Cerebellar cortex (tissue), 1 donor: ENCODE results near the gene FAM199X.
A peak's percentile ranks its signal among the peaks of the same experiment; 100 is the strongest.

Experiments used
- DNase-seq: peaks from one replicate; pipeline ENCODE4 v3.0.0-alpha.2; 2015; ENCODE audit warnings: low spot score

Gene FAM199X

GRCh38 chrX:104165894-104166734 is at the start of gene FAM199X:
FAM199X (plus strand) TSS chrX:104166453; CDS start chrX:104166786, 333 bp downstream.
- peak; percentile 84 for DNase-seq

- DNase-seq, result no peak
These were observed 48.5 kb upstream of the FAM199X start for GRCh38 chrX:104117759-104118158.

DNA sequence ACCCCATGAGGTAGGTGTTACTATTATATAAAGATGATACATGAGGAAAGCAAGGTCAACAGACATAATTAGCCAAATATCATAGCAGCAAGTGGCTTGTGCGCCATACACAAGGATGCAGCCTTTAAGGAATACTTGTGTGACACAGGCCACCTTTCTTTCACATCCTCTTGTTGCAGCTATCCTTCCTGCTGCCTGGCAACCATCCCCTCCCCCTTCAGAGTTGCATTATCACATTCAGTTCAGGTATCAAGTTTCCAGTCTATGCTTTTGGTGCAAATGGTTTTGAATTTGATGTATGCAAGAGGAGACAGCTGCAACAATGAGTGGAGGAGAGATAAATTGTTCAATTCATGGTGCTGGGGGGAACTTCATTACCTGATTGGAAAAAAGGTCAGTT is 47.5 kb upstream of the FAM199X start:
- DNase-seq, result no peak

DNA sequence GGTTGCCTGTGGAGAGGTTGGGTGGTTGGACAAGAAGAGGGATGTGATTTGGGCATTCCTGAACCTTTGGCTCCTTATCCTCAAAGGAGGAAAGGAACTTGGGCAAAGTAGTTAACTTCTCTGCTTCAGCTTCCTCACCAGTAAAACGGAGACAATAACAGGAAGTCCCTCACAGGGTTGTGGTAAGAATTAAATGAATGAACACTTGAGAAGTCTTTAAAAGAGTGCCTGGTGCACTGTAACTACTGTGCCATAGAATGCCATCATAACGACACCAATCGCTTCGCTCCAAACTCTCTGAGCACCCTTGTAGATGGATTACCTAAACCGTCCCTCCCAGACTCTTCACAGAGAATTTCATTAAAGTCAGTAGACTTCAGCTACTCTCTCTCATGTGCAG is 43.4 kb upstream of the FAM199X start:
- no peak for DNase-seq

DNA sequence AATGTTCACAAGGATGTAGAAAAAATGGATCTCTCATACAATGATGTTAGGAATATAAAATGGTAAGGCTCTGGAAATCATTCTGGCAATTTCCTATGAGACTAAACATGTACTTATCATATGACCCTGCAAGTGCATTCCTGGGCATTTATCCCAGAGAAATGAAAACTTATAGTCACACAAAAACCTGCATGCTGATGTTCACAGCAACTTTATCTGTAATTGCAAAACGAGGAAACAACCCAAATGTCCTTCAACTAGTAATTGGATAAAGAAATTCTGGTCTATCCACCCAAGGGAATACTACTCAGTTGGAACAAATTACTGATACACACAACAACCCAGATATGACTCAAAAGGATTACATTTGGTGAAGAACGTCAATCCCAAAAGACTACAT is 39.4 kb upstream of the FAM199X start:
- no peak for DNase-seq

DNA sequence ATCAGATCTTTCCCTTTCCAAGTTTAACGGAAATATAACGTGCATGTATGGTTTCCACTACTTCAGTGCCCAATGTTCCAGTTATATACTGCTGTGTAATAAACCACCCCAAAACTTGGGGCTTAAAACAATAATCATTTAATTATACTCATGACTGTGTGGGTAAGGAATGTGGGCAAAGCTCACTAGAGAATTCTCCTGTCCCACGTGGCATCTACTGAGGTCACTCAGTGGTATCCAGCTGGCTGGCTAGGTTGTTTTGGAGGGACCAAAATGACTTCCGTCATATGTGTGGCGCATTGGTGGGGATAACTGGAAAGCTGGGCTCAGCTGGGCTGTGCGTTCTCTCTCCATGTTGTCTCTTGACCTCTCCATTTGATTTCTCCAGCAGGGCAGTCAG is 35.4 kb upstream of the FAM199X start:
- DNase-seq, result no peak

GRCh38 chrX:104134583-104135261 is 31.5 kb upstream of the FAM199X start:
- no peak for DNase-seq

DNA sequence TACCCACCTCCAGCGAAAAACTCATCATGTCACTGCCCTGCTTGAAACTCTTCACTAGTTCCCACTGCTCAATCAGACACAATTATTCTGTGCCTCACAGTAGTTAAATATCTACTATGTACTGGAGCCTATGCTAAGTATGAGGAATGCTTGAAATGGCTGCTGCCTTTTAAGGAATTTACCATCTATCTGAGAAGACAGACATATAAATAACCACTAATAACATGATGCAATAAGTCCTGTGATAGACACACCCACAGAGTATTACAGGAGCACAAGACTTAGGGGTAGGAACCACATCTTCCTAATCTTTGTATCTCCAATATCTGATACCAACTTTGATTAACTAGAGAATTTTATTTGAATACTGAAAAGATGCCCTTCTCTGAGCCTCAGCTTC is 30.6 kb upstream of the FAM199X start:
- no peak for DNase-seq

DNA sequence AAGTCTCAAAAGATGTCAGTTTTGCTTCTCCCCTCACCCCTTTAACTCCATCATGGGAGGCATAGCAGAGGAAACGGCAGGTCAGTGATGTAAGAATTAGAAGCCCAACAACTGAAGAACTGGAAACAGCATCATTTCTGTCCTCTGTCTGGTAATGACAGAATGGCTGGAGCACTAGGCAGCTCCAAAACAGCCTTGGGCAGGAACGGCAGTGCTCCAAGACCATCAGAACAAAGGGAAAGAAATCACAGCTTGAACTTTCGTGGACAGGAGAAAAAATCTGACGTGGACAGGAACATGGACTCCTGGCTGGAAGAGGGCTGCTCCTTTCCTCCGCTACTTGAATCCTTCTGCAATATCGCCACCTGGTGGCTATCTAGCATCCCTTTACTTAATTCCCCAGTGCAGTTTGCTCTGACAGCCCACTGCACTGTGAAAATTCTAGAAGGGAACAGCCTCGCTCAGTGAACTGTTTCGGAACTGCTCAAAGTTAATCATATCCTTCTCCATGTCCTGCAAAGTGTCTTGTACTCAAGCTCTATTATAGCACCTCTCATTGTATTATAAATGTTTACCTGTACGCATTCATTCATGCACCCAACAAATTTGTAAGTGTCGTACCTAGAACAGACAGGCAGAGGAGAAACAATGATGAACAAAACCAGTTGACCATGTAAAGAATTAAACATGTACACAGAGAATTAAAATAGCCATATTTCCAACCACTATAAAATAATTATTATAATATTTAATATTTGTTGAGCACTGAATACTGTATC is 29.8 kb upstream of the FAM199X start:
- peak; percentile 91 for DNase-seq

- DNase-seq, result peak; percentile 8
These were observed 28.8 kb upstream of the FAM199X start for GRCh38 chrX:104137496-104137895.

- DNase-seq, result no peak
These were observed 25.0 kb upstream of the FAM199X start for GRCh38 chrX:104141087-104141760.

GRCh38 chrX:104151037-104151436 is 15.2 kb upstream of the FAM199X start:
- no peak for DNase-seq

DNA sequence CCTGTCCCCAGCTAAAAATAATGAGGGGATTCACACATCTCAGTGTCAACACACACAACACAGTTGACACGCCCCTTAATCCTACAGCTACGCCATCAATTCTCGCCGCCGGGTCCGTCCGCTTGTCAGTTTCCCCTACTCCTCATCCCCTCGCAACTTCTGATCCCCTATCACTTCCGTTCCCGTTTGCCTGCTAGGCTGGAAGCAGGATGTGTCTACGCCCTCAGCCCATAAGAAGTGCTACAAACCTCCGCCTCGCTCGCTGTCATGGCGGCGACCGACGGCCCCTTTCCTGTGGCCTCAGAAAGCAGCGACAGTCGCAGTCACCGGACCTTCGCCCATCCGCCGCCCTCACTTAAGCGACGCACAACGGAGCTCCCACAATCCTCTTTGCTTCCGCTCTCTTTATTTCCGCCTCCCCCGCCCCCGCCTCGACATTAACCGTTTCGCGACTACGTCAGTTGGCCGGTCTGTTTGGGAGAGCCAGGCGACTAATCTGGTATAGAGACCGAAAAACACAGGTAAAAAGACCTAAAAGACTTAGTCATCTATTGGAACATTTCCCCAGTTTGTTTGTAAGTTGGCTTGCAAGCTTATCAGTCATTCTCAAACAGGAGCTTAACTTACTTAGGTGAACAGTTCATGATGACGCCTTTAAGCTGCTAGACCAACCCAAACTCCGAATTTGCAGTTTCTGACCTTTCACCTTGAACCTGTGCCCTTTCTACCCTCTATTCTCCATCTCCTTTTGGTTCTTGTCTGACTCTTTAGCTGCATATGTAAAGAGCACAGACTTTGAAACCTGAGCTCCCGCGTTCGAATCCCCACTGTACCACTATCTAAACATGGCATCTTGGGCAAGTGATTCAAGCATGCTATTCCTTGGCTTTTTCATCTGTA is 9.4 kb upstream of the FAM199X start, which contains the start of gene SLC25A53:
Gene SLC25A53, minus strand, starts transcription at position 380 of the 900 bp plus-strand sequence. CDS start 51,752 bp downstream, outside the sequence.
- DNase-seq, result peak; percentile 82

- DNase-seq, result no peak
These were observed 633 bp downstream of the FAM199X start for GRCh38 chrX:104166735-104167436.

DNA sequence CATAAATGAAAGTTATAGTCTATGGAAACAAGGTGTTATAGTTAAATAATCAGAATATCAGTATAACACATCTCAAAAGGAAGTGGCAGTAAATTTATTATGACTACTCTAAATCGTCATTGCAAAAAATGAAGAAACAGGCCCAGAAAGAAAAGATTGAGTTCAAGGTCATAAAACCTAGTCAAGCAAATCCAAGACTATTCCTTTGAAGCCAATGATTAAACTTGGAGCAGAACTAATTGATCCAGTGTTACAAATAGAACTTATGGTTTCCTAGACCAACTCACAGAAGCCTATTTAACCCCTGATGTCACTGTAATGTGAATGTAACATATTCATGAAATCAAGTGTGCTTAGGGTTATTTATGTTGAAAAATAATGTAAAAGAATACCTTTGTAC is 1.9 kb downstream of the FAM199X start:
- DNase-seq, result no peak

DNA sequence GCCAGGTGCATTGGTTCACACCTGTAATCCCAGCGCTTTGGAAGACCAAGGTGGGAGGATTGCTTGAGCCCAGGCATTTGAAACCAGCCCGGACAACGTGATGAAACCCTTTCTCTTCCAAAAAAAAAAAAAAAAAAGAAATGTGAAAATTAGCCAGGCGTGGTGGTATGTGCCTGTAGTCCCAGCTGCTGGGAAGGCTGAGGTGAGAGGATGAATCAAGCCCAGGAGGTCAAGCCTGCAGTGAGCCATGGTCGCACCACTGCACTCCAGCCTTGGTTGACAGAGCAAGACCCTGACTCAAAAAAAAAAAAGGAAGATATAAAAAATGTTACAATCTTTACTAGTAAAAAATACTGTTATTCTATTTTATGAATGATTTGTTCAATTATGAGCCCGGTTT is 5.9 kb downstream of the FAM199X start:
- no peak for DNase-seq

- no peak for DNase-seq
These were observed 6.5 kb downstream of the FAM199X start for GRCh38 chrX:104172788-104173187.

GRCh38 chrX:104173841-104174240 is 7.6 kb downstream of the FAM199X start:
- no peak for DNase-seq

- DNase-seq, result no peak
These were observed 17.4 kb downstream of the FAM199X start for GRCh38 chrX:104183685-104184084.

DNA sequence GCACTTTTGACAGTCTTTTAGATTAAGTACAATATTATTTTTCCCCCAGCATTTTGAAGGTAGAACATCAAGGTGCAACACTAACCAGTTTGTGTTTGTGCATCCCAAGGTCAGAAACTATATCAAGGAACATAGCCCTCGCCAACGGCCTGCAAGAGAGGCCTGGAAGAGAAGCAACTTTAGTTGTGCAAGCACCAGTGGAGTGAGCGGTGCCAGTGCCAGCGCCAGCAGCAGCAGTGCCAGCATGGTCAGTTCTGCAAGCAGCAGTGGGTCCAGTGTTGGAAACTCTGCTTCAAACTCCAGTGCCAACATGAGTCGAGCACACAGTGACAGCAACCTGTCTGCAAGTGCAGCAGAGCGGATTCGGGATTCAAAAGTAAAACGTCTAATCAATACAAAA is 21.7 kb downstream of the FAM199X start:
- no peak for DNase-seq
